Stimulated activated effector memory CD8-positive, alpha-beta T cell treated with anti-CD3 and anti-CD28 coated beads, Interleukin-12 subunit alpha, Interleukin-12 subunit beta, amount 100 ng/mL, for 72 hours (primary cell): ENCODE results near the gene RGS2.

ENCODE experiments used
- ATAC-seq: fragments of 150-1000 bp; cut with Tn5 transposase; 2 replicates; pipeline ENCODE4 v1.10.0; 2021
- DNase-seq, 2 donors: peaks; one replicate each; pipeline ENCODE4 v3.0.0; 2021 to 2022; ENCODE audit warnings: low spot score in 2 of 2
- H3K27ac Mint-ChIP-seq: one replicate; pipeline ENCODE4 v1.8.0; 2022; ENCODE audit warnings: mild to moderate bottlenecking, mixed read lengths
- H3K36me3 Mint-ChIP-seq: one replicate; pipeline ENCODE4 v1.8.0; 2022; ENCODE audit warnings: mild to moderate bottlenecking, mixed read lengths
- H3K4me1 Mint-ChIP-seq: one replicate; pipeline ENCODE4 v1.8.0; 2022; ENCODE audit warnings: mixed read lengths
- H3K4me3 Mint-ChIP-seq: one replicate; pipeline ENCODE4 v1.8.0; 2022; ENCODE audit warnings: mild to moderate bottlenecking, mixed read lengths
- H3K9me3 Mint-ChIP-seq: one replicate; pipeline ENCODE4 v1.8.0; 2022; ENCODE audit warnings: mixed read lengths

The RGS2 gene

DNA sequence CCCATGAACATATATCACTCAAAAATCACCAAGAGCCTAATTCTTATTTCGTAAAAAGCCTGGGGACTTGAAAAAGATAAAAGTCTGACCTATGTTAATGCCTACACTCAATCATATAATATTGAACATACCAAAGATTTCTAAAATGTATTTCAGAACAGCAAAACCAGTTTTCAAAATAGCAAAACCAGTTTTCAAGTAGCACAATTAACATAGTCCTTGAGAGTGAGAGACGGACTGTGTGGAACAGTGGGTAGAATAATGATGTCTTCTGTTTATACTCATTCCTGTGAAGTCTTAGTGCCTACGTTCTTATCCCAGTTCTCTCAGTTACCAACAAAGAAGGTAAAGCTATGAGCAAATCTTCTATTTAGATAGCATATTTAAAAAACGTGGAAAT lies 22.3 kb upstream of the RGS2 start:
- Mint-ChIP-seq H3K27ac (no peak overlapping the region), H3K9me3 (no peaks in the 10 kb centered on the region), H3K4me3 (no peak overlapping the region), H3K4me1 (no peaks in the 10 kb centered on the region), H3K36me3 (no peaks in the 10 kb centered on the region)
- DNase-seq (no peak), ATAC-seq (no peak)

DNA sequence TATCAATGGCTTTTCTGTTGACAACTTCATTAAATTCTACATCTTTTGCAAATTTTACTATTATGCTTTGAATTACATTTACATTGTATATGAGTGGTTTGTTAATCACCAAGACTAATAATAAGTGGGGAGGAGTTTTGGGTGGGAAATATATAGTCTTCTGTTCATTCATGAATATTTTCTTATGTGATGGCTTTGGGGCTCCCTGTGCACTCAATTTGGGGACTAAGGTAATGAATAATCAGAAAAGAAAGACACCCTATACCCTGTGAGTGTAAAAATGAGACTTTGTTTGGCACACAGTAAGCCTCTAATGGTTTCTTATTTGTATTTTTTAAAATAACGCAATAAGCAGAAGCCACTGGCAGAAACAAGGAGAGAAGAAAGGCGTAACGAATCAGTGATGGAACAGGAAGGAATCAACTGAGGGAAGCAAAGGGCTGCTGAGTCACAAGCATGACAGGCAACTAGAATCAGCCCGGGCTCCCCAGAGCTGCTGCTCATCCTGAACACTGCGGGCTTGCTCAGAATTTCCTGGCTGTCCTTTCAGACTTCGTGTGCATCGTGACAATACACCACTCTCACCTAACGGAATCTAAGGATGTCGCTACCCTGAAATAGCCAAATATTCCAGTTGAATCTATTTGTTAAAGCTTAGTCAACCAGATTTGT lies 20.8 kb upstream of the RGS2 start:
- DNase-seq = no peak
- H3K4me1 Mint-ChIP-seq = no peaks in the 10 kb centered on the region
- H3K36me3 Mint-ChIP-seq = no peaks in the 10 kb centered on the region
- H3K9me3 Mint-ChIP-seq = no peaks in the 10 kb centered on the region
- ATAC-seq = peak; percentile 58
- H3K27ac Mint-ChIP-seq = no peak overlapping the region
- no peak overlapping the region for H3K4me3 Mint-ChIP-seq

DNA sequence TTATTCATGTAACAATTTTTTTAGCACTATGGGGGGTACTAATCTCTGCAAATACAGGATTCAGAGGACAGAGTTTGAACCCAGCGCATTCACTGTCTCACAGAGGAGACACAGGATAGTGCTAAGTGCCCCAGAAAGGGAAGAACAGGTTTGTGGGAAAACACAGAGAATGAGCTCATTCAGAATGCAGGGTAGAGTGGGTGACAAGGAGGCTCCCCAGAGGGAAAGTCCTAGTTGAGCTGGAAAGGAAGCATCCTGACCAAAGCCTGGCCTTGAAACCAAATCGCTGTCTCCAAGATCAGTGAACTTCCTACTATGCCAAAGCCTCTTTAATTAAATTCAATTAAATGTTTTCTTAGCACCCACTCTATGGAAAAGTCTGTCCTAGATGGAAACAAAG lies 19.0 kb upstream of the RGS2 start:
- Mint-ChIP-seq H3K4me1 (no peaks in the 10 kb centered on the region), H3K36me3 (no peaks in the 10 kb centered on the region), H3K4me3 (no peak overlapping the region), H3K9me3 (no peaks in the 10 kb centered on the region), H3K27ac (no peak overlapping the region)
- no peak for DNase-seq
- ATAC-seq = no peak

DNA sequence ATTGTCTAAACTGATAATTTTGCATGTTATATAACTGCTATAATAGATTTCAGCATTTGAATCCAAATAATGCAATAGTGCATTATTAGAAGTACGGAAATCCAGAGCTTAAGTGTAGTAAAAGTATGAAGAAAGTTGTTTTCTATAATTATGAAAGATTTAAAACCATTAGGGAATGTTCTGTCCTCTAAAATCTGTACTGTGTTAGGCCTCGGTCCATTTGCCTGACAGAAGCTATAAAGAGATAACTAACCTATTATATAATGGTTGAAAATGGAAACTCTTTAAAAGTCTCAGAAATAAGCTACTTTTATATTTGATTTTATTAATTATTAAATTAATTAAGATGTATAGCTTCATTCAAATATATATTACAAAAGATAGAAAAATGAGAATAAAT lies 16.2 kb upstream of the RGS2 start:
- no peaks in the 10 kb centered on the region for H3K4me1 Mint-ChIP-seq
- H3K27ac Mint-ChIP-seq = no peak overlapping the region
- DNase-seq = no peak
- no peaks in the 10 kb centered on the region for H3K36me3 Mint-ChIP-seq
- no peaks in the 10 kb centered on the region for H3K9me3 Mint-ChIP-seq
- no peak overlapping the region for H3K4me3 Mint-ChIP-seq
- ATAC-seq = no peak

DNA sequence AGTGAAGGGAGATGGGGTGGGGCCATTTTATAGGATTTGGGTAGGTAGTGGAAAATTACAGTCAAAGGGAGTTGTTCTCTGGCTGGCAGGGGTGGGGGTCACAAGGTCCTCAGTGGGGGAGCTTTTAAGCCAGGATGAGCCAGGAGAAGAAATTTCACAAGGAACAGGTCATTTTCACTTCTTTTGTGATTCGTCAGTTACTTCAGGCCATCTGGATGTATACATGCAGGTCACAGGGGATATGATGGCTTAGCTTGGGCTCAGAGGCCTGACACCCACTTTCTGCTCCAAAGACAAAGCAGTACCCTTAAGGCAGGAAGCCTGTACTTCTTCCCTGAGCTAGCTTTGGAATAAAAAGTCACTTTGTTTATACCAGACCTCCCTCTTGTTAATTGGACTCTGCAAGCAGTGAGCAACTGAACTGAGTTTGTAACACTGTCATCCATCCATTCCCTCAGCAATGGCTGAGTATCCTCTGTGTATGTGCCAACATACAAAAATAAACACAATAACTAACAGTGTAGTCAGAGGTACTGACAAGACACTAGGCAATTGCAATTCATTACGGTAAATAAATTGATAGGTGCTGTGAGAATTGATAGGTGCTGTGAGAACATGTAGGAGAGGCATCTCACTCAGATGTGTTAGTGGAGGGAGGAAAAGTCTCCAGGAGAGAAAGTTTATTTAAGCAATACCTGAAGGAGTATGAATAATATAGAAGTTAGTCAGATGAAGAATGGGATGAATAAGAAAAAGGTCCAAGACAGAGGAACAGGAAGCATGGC lies 14.7 kb upstream of the RGS2 start:
- no peak for DNase-seq
- Mint-ChIP-seq H3K4me3 (no peak overlapping the region), H3K4me1 (no peaks in the 10 kb centered on the region), H3K27ac (no peak overlapping the region), H3K36me3 (no peaks in the 10 kb centered on the region), H3K9me3 (no peaks in the 10 kb centered on the region)
- ATAC-seq = no peak

DNA sequence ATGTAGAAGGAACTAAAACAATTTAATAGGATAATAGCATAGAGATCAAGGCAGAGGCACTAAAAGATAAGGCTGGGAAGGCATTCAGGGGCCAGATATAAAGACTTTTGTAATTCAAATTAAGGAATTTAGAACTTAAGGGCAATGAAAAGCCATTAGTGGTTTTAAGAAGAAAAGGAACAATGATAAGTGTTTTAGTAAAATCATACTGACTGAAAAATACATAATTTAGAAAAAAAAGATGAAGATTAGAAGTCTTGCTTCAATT lies 14.1 kb upstream of the RGS2 start:
- no peak overlapping the region for H3K27ac Mint-ChIP-seq
- no peak for DNase-seq
- H3K4me3 Mint-ChIP-seq = no peak overlapping the region
- ATAC-seq = no peak
- no peaks in the 10 kb centered on the region for H3K9me3 Mint-ChIP-seq
- no peaks in the 10 kb centered on the region for H3K36me3 Mint-ChIP-seq
- H3K4me1 Mint-ChIP-seq = no peaks in the 10 kb centered on the region

DNA sequence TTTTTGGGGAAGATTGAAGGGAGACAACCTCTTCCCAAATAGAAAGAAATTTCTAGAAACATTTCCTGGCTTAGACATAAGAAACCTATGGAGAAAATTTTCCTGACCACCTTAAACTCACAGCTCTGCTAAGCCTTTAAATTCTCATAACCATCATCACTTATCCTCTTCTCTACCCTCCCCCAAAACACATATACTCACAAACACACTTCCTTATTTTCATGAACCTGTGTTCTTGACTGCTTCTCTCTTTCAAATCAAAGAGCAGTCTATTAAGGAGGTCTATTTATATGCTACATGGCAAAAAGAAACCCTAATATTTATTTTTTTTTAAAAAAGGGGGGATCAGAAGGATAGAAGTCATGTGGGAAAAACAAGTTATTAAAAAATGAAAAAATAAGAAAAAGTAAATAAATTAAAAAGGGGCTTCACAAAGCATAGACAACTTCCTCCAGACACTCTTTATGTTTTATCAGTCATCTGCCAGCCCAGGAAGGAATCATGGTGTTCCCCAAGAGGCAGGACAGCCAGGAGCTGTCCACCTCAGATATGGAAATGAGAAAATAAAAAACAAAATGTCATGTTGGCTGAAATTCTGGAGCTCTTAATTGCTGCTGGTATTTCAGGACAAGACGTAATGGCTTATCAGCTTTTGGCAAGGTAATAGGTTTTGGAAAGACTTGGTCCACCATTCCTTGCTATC lies 12.8 kb upstream of the RGS2 start:
- Mint-ChIP-seq H3K27ac (no peak overlapping the region), H3K36me3 (no peaks in the 10 kb centered on the region), H3K4me1 (no peaks in the 10 kb centered on the region), H3K4me3 (no peak overlapping the region), H3K9me3 (no peaks in the 10 kb centered on the region)
- DNase-seq (no peak), ATAC-seq (no peak)

DNA sequence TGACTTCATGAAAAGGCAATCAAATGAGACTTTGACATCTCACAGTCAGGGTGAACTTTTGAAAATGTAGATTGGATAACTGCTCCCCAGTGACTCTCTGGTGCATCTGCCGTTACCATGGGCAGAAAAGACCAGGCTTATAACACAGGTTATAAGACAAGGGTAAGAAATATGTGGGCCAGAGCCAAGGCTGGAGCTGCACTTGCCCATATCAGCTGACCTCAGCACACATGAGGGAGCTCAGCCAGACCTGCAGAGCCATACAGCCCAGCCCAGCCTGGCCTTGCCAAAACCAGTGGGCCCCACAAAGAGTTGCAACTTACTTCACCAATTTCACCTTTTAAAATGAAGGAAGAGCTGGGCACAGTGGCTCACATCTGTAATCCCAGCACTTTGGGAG lies 11.7 kb upstream of the RGS2 start:
- Mint-ChIP-seq H3K36me3 (no peaks in the 10 kb centered on the region), H3K27ac (no peak overlapping the region), H3K4me1 (no peaks in the 10 kb centered on the region), H3K9me3 (no peaks in the 10 kb centered on the region), H3K4me3 (no peak overlapping the region)
- DNase-seq = no peak
- no peak for ATAC-seq

DNA sequence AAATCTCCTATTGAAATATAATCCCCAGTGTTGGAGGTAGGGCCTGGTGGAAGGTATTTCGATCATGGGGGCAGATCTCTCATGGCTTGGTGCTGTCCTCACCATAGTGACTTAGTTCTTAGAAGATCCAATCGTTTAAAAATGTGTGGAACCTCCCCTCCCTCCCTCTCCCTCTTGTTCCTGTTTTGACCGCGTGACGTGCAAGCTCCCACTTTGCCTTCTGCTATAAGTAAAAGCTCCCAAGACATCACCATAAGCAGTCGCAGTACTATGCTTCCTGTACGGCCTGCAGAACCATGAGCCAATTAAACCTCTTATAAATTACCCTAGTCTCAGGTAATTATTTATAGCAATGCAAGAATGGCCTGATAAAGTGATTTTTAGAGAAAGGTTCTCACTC lies 10.9 kb upstream of the RGS2 start:
- ATAC-seq = no peak
- no peak for DNase-seq
- H3K4me3 Mint-ChIP-seq = no peak overlapping the region
- no peak overlapping the region for H3K27ac Mint-ChIP-seq
- H3K4me1 Mint-ChIP-seq = no peaks in the 10 kb centered on the region
- H3K9me3 Mint-ChIP-seq = no peaks in the 10 kb centered on the region
- no peaks in the 10 kb centered on the region for H3K36me3 Mint-ChIP-seq

DNA sequence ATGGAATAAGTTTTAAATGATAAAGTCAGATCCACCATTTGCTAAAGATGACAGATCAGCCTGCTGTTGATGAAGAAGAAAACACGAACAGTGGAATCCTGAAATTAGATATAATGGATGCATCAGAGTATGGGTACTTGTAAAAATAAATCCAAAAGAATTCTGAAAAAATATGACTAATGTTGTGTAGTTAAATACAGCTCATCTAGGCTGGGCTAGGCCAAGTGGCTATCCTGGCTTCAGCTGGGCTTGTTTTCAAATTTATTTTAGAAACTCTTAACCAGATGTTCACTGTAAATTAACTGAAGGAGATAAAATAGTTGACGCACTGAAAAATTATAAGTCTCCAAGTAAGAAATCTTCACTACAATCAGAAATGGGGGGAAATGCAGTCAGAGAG lies 7.4 kb upstream of the RGS2 start:
- Mint-ChIP-seq H3K36me3 (peaks cover 8% of the 10 kb centered on the region), H3K4me1 (no peaks in the 10 kb centered on the region), H3K27ac (no peak overlapping the region), H3K9me3 (no peaks in the 10 kb centered on the region), H3K4me3 (no peak overlapping the region)
- DNase-seq (no peak), ATAC-seq (no peak)

DNA sequence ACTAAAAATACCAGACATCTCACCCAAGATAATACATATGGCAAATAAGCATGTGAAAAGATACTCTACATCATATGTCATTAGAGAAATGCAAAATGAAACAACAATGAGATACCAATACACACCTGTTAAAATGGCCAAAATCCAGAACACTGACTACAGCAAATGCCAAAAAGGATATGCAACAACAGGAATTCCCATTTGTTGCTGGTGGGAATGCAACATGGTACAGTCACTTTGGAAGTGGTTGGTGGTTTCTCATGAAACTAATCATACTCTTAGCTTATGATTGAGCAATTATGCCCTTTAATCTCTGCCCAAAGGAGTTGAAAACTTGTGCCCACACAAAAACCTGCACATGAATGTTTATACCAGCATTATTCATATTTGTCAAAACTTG lies 6.4 kb upstream of the RGS2 start:
- ATAC-seq (no peak), DNase-seq (no peak)
- Mint-ChIP-seq H3K4me1 (peaks cover 8% of the 10 kb centered on the region), H3K36me3 (peaks cover 17% of the 10 kb centered on the region), H3K9me3 (no peaks in the 10 kb centered on the region), H3K27ac (no peak overlapping the region), H3K4me3 (no peak overlapping the region)

DNA sequence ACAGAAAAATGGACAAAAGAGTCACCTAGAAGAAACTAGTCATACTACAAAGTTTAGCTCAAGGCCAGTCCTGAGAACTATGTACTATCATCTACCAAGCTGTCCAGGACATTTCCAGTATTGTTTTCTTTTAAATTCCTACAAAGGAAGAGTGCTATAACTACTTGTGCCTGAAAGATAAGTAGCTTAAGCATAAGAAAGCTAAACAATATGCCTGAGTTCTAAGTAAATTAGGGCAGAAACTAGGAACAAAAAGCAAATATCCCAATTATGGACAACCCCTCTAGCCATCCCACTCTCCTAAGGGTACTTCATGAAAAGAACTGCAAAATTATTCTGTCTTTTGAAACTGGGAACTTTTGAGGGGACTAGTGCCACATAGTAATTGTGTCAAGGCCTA lies 5.3 kb upstream of the RGS2 start:
- no peaks in the 10 kb centered on the region for H3K9me3 Mint-ChIP-seq
- no peak for ATAC-seq
- H3K27ac Mint-ChIP-seq = no peak overlapping the region
- H3K4me3 Mint-ChIP-seq = no peak overlapping the region
- H3K4me1 Mint-ChIP-seq = peaks cover 19% of the 10 kb centered on the region
- no peak for DNase-seq
- peaks cover 26% of the 10 kb centered on the region for H3K36me3 Mint-ChIP-seq

DNA sequence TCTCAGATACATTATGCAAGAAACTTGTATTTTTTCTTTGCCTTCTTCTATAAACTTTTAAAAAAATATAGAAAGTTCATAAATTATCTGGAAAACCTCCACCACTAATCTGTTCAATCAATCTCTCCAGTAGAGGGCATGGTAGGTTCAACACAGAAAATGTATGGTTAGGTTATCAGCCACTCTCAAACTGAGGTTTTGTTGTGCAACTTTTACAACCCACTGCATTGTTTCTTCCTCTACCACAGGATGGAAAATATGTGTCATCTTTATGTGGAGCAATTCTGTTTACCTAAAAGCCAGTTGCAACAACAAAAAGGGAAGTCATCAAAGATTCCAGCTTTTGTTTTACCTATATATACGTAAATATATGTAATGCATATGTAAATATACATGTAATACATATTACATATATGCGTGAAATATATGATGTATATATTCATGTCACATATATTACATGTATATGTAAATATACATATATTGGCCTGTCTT lies 3.0 kb upstream of the RGS2 start:
- H3K4me3 Mint-ChIP-seq = no peak overlapping the region
- peaks cover 46% of the 10 kb centered on the region for H3K36me3 Mint-ChIP-seq
- H3K27ac Mint-ChIP-seq = peak overlapping the region; percentile 93
- H3K4me1 Mint-ChIP-seq = peaks cover 38% of the 10 kb centered on the region
- ATAC-seq (peak; percentile 56), DNase-seq (peak in 1 of 2 donors; percentile 23)
- no peaks in the 10 kb centered on the region for H3K9me3 Mint-ChIP-seq

DNA sequence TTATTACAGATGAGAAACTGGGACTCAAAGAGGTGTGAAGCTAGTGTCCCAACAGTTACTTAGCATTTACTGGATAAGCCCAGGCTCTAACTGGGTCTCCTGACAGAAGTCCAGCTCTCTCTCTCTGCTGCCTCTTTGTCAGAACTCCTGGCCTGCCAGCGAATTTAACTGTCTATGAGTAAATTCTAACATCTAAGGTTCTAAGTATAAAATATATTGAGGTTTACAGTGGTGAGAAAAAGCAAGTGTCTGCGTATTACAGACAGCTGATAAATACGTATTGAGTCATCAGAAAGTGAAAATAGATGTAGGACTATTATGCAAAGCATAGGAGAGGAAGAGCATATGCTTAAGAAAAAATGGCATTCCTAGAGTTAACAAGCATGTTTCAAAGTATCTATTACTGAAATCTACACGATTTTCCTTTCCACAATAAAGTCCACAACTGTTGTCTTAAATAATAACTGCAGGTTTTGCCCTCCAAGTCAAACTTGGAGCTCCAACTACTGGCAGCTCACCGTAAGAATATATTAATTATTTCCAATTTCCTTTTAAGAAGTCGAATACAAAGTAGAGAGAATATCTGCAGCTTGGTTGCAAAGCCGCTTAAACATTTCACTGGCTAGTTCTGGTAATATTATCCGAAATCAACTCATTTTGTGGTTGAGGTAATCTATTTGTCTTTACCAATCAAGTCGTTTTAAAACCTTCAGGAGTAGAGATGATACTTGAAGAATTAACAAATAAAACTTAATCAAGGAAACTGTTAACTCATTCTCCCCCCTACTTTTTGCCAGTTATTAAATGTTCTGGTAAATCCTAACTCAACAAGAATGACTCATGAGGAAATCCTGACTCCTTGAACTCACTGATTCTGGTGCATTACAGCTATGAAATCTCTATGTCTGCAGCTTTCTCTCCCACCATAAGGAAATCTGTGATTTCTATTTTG lies 1.4 kb upstream of the RGS2 start:
- Mint-ChIP-seq H3K4me3 (peak overlapping the region; percentile 94), H3K27ac (peak overlapping the region; percentile 94), H3K4me1 (peaks cover 43% of the 10 kb centered on the region), H3K9me3 (no peaks in the 10 kb centered on the region), H3K36me3 (peaks cover 58% of the 10 kb centered on the region)
- DNase-seq (no peak), ATAC-seq (peak; percentile 56)

DNA sequence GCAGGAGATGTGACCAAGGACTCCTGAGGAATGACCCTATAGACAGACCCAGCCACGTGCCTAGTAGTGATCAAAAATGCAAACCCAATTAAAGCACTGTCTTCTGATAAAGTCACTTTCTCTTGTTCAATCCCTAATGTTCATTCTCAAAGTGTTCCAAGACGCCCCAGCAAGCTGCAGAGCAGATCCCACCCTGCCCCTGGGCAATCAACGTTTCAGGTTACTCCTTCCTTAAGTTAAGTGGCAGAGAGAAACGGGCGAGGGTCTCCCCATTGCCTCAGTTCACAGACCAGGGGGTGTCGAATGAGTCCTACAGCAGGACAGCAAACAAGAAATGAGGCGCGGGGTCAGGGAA lies 699 bp upstream of the RGS2 start:
- peaks cover 58% of the 10 kb centered on the region for H3K36me3 Mint-ChIP-seq
- peaks cover 43% of the 10 kb centered on the region for H3K4me1 Mint-ChIP-seq
- DNase-seq = peak in 1 of 2 donors; percentile 11
- ATAC-seq = no peak
- H3K4me3 Mint-ChIP-seq = peak overlapping the region; percentile 94
- H3K9me3 Mint-ChIP-seq = no peaks in the 10 kb centered on the region
- H3K27ac Mint-ChIP-seq = peak overlapping the region; percentile 94
